Effector memory CD8-positive, alpha-beta T cell (primary cell): ENCODE results near the gene MRPL10.

ENCODE experiments used
- ATAC-seq: fragments of 150-1000 bp; cut with Tn5 transposase; replicated peaks from 2 replicates; pipeline ENCODE4 v1.10.0; 2021; ENCODE audit warnings: mild to moderate bottlenecking, moderate library complexity
- DNase-seq, 3 experiments: peaks; one replicate each; pipeline ENCODE4 v3.0.0; 2021
- H3K27ac Mint-ChIP-seq, 2 donors: one replicate each; pipeline ENCODE4 v1.8.0; 2022; ENCODE audit warnings: mild to moderate bottlenecking in 2 of 2, mixed read lengths in 2 of 2, moderate library complexity in 2 of 2
- H3K27me3 Mint-ChIP-seq, 2 donors: one replicate each; pipeline ENCODE4 v1.8.0; 2022; ENCODE audit warnings: mixed read lengths in 2 of 2
- H3K36me3 Mint-ChIP-seq: one replicate; pipeline ENCODE4 v1.8.0; 2022; ENCODE audit warnings: mild to moderate bottlenecking, moderate library complexity, mixed read lengths; ENCODE audit not compliant: insufficient read depth
- H3K4me1 Mint-ChIP-seq, 2 donors: one replicate each; pipeline ENCODE4 v1.8.0; 2022; ENCODE audit warnings: low read depth in 2 of 2, mixed read lengths in 2 of 2
- H3K4me3 Mint-ChIP-seq, 2 donors: one replicate each; pipeline ENCODE4 v1.8.0; 2022; ENCODE audit warnings: mild to moderate bottlenecking in 2 of 2, mixed read lengths in 2 of 2, moderate library complexity in 2 of 2
- H3K9me3 Mint-ChIP-seq, 2 donors: one replicate each; pipeline ENCODE4 v1.8.0; 2022; ENCODE audit warnings: mixed read lengths in 2 of 2

The MRPL10 gene

GRCh38 chr17:47870056-47870455 lies 38.7 kb upstream of the MRPL10 start:
- ATAC-seq (no peak), DNase-seq (no peak)
- H3K27ac Mint-ChIP-seq = no peak overlapping the region
- no peaks in the 10 kb centered on the region for H3K4me1 Mint-ChIP-seq
- no peaks in the 10 kb centered on the region for H3K36me3 Mint-ChIP-seq
- no peak overlapping the region for H3K4me3 Mint-ChIP-seq
- H3K9me3 Mint-ChIP-seq = no peaks in the 10 kb centered on the region
- peaks cover 56 to 96% of the 10 kb centered on the region in 2 donors for H3K27me3 Mint-ChIP-seq

- H3K36me3 Mint-ChIP-seq = no peaks in the 10 kb centered on the region
- H3K27me3 Mint-ChIP-seq = peaks cover 46 to 96% of the 10 kb centered on the region in 2 donors
- ATAC-seq (no peak), DNase-seq (no peak)
- no peak overlapping the region for H3K4me3 Mint-ChIP-seq
- no peaks in the 10 kb centered on the region for H3K9me3 Mint-ChIP-seq
- no peak overlapping the region for H3K27ac Mint-ChIP-seq
- peaks cover 0 to 1% of the 10 kb centered on the region in 2 donors for H3K4me1 Mint-ChIP-seq
These were observed 37.8 kb upstream of the MRPL10 start for GRCh38 chr17:47869114-47869513.

GRCh38 chr17:47867813-47868533 lies 36.6 kb upstream of the MRPL10 start:
- peaks cover 3% of the 10 kb centered on the region for H3K36me3 Mint-ChIP-seq
- no peaks in the 10 kb centered on the region for H3K9me3 Mint-ChIP-seq
- H3K27me3 Mint-ChIP-seq = peaks cover 35 to 86% of the 10 kb centered on the region in 2 donors
- no peak for DNase-seq
- no peak for ATAC-seq
- H3K4me3 Mint-ChIP-seq = no peak overlapping the region
- peaks cover 0 to 1% of the 10 kb centered on the region in 2 donors for H3K4me1 Mint-ChIP-seq
- no peak overlapping the region for H3K27ac Mint-ChIP-seq

- ATAC-seq (no peak), DNase-seq (no peak)
- H3K9me3 Mint-ChIP-seq = no peaks in the 10 kb centered on the region
- H3K27me3 Mint-ChIP-seq = peaks cover 26 to 75% of the 10 kb centered on the region in 2 donors
- no peak overlapping the region for H3K4me3 Mint-ChIP-seq
- H3K27ac Mint-ChIP-seq = no peak overlapping the region
- peaks cover 6% of the 10 kb centered on the region for H3K36me3 Mint-ChIP-seq
- H3K4me1 Mint-ChIP-seq = peaks cover 0 to 1% of the 10 kb centered on the region in 2 donors
These were observed 35.6 kb upstream of the MRPL10 start for GRCh38 chr17:47866941-47867340.

GRCh38 chr17:47864791-47865216 lies 33.5 kb upstream of the MRPL10 start:
- Mint-ChIP-seq H3K4me3 (no peak overlapping the region), H3K4me1 (peaks cover 0 to 1% of the 10 kb centered on the region in 2 donors), H3K9me3 (no peaks in the 10 kb centered on the region), H3K27me3 (peaks cover 17 to 64% of the 10 kb centered on the region in 2 donors), H3K27ac (no peak overlapping the region), H3K36me3 (peaks cover 6% of the 10 kb centered on the region)
- no peak for ATAC-seq
- DNase-seq = no peak

- H3K9me3 Mint-ChIP-seq = no peaks in the 10 kb centered on the region
- H3K27me3 Mint-ChIP-seq = peaks cover 26 to 64% of the 10 kb centered on the region in 2 donors
- DNase-seq (no peak), ATAC-seq (no peak)
- no peak overlapping the region for H3K27ac Mint-ChIP-seq
- peaks cover 6% of the 10 kb centered on the region for H3K36me3 Mint-ChIP-seq
- H3K4me3 Mint-ChIP-seq = no peak overlapping the region
- peaks cover 0 to 1% of the 10 kb centered on the region in 2 donors for H3K4me1 Mint-ChIP-seq
These were observed 31.5 kb upstream of the MRPL10 start for GRCh38 chr17:47862621-47863440.

- Mint-ChIP-seq H3K4me3 (no peak overlapping the region), H3K36me3 (peaks cover 6% of the 10 kb centered on the region), H3K27me3 (peaks cover 41 to 66% of the 10 kb centered on the region in 2 donors), H3K9me3 (no peaks in the 10 kb centered on the region), H3K27ac (no peak overlapping the region), H3K4me1 (peaks cover 0 to 1% of the 10 kb centered on the region in 2 donors)
- ATAC-seq (no peak), DNase-seq (no peak)
These were observed 29.0 kb upstream of the MRPL10 start for GRCh38 chr17:47860386-47860785.

- Mint-ChIP-seq H3K36me3 (peaks cover under 1% of the 10 kb centered on the region), H3K27me3 (peaks cover 67 to 78% of the 10 kb centered on the region in 2 donors), H3K9me3 (no peaks in the 10 kb centered on the region), H3K4me1 (no peaks in the 10 kb centered on the region), H3K27ac (no peak overlapping the region), H3K4me3 (no peak overlapping the region)
- DNase-seq = no peak
- ATAC-seq = no peak
These were observed 26.5 kb upstream of the MRPL10 start for GRCh38 chr17:47857551-47858455.

GRCh38 chr17:47856830-47857229 lies 25.5 kb upstream of the MRPL10 start:
- DNase-seq (no peak), ATAC-seq (no peak)
- H3K4me3 Mint-ChIP-seq = no peak overlapping the region
- no peak overlapping the region for H3K27ac Mint-ChIP-seq
- H3K36me3 Mint-ChIP-seq = no peaks in the 10 kb centered on the region
- peaks cover 77 to 87% of the 10 kb centered on the region in 2 donors for H3K27me3 Mint-ChIP-seq
- H3K4me1 Mint-ChIP-seq = peaks cover 7 to 8% of the 10 kb centered on the region in 2 donors
- no peaks in the 10 kb centered on the region for H3K9me3 Mint-ChIP-seq

- no peaks in the 10 kb centered on the region for H3K36me3 Mint-ChIP-seq
- DNase-seq (no peak), ATAC-seq (no peak)
- no peaks in the 10 kb centered on the region for H3K9me3 Mint-ChIP-seq
- peaks cover 10% of the 10 kb centered on the region in 2 donors for H3K4me1 Mint-ChIP-seq
- peaks cover 83 to 96% of the 10 kb centered on the region in 2 donors for H3K27me3 Mint-ChIP-seq
- H3K4me3 Mint-ChIP-seq = no peak overlapping the region
- no peak overlapping the region for H3K27ac Mint-ChIP-seq
These were observed 24.4 kb upstream of the MRPL10 start for GRCh38 chr17:47855737-47856136.

GRCh38 chr17:47853616-47854015 lies 22.3 kb upstream of the MRPL10 start:
- DNase-seq (no peak), ATAC-seq (no peak)
- H3K9me3 Mint-ChIP-seq = no peaks in the 10 kb centered on the region
- H3K36me3 Mint-ChIP-seq = no peaks in the 10 kb centered on the region
- H3K27me3 Mint-ChIP-seq = peaks cover 87 to 96% of the 10 kb centered on the region in 2 donors
- H3K4me3 Mint-ChIP-seq = no peak overlapping the region
- H3K4me1 Mint-ChIP-seq = peaks cover 13 to 16% of the 10 kb centered on the region in 2 donors
- H3K27ac Mint-ChIP-seq = no peak overlapping the region

GRCh38 chr17:47852113-47852949 lies 21.0 kb upstream of the MRPL10 start:
- Mint-ChIP-seq H3K27ac (no peak overlapping the region), H3K4me3 (peak overlapping the region; percentile 68 to 72), H3K4me1 (peaks cover 14 to 16% of the 10 kb centered on the region in 2 donors), H3K36me3 (no peaks in the 10 kb centered on the region), H3K9me3 (no peaks in the 10 kb centered on the region), H3K27me3 (peaks cover 84 to 98% of the 10 kb centered on the region in 2 donors)
- ATAC-seq = no peak
- no peak for DNase-seq
